Stimulated activated naive B cell treated with anti-CD40 and anti-IgM and Interleukin-4, amounts not matched to agents 10 μg/mL and 1 μg/mL and 100 μg/mL, for 72 hours (primary cell): ENCODE data around the gene SNTB2.
"Not testable (repeated sequence)": the region's sequence is repeated elsewhere in the genome, so short reads cannot be mapped to it uniquely, and the experiment has no call there.

Source experiments
- ATAC-seq, 2 donors: fragments of 150-1000 bp; cut with Tn5 transposase; replicated peaks; 2 replicates each; pipeline ENCODE4 v1.10.0; 2021; ENCODE audit warnings: moderate library complexity in 1 of 2
- DNase-seq: peaks from one replicate; pipeline ENCODE4 v3.0.0; 2021
- H3K27ac Mint-ChIP-seq: one replicate; pipeline ENCODE4 v1.8.0; 2022; ENCODE audit warnings: mild to moderate bottlenecking, mixed read lengths
- H3K27me3 Mint-ChIP-seq, 2 donors: one replicate each; pipeline ENCODE4 v1.8.0; 2022; ENCODE audit warnings: mixed read lengths in 2 of 2
- H3K36me3 Mint-ChIP-seq, 2 donors: one replicate each; pipeline ENCODE4 v1.8.0; 2022; ENCODE audit warnings: mixed read lengths in 2 of 2, mild to moderate bottlenecking in 1 of 2
- H3K4me1 Mint-ChIP-seq, 2 donors: one replicate each; pipeline ENCODE4 v1.8.0; 2022; ENCODE audit warnings: mixed read lengths in 2 of 2, mild to moderate bottlenecking in 1 of 2
- H3K4me3 Mint-ChIP-seq, 2 donors: one replicate each; pipeline ENCODE4 v1.8.0; 2022; ENCODE audit warnings: mild to moderate bottlenecking in 2 of 2, mixed read lengths in 2 of 2, moderate library complexity in 1 of 2
- H3K9me3 Mint-ChIP-seq, 2 donors: one replicate each; pipeline ENCODE4 v1.8.0; 2022; ENCODE audit warnings: mixed read lengths in 2 of 2, mild to moderate bottlenecking in 1 of 2

Gene SNTB2

DNA sequence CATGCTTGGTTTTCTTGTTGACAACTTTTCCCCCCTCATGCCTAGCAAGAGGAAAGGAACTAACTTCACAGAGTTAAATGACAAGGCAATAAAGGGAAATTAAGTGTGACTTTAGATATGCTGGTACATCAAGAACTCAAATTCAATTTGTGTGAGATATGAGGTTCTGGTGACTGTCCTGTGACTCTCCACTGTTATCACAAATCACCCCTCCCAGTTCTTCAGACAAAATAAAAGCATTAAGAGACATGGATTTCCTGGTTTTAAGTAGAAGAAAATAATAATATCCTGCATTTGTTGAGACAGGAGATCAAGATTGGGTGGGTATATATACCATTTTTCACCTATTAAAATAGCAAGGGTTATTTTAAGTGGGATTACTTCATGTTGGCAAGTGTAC lies 46.2 kb downstream of the SNTB2 start:
- Mint-ChIP-seq H3K27ac (no peak overlapping the region), H3K36me3 (no peaks in the 10 kb centered on the region), H3K9me3 (no peaks in the 10 kb centered on the region), H3K4me1 (no peaks in the 10 kb centered on the region), H3K4me3 (no peak overlapping the region), H3K27me3 (no peaks in the 10 kb centered on the region)
- ATAC-seq (no peak), DNase-seq (no peak)

DNA sequence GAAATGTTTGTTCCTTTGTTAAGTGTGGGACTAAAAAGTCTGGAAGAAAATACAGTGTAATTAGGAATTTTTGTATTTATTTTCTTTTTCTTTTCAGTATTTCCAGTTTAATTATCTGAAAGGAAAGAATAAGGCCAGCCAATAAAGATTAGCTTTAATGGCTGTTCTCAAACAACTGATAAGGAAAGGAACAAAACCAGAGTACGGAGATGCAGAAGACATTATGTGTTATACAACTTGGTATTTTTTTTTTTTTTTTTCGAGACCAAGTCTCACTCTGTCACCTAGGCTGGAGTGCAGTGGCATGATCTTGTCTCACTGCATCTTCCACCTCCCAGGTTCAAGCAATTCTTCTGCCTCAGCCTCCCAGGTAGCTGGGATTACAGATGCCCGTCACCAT lies 47.5 kb downstream of the SNTB2 start:
- Mint-ChIP-seq H3K9me3 (no peaks in the 10 kb centered on the region), H3K27me3 (no peaks in the 10 kb centered on the region), H3K27ac (no peak overlapping the region), H3K4me1 (no peaks in the 10 kb centered on the region), H3K36me3 (no peaks in the 10 kb centered on the region), H3K4me3 (no peak overlapping the region)
- no peak for DNase-seq
- ATAC-seq = no peak

DNA sequence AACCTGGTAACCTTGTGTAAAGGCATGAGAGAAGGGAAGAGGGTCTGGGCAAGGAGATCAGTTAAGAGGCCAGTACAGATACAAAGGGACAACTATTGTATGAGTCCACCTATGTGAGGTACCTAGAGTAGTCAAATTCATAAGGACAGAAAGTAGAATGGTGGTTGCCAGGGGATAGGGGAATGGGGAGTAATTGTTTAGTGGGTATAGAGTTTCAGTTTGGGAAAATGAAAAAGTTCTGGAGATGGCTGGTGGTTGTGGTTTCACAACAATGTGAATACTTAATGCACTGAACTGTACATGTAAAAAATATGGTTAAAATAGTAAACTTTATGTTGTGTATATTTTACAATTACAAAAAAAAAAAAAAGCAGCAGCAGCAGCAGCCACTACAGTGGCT lies 49.4 kb downstream of the SNTB2 start:
- no peaks in the 10 kb centered on the region for H3K4me1 Mint-ChIP-seq
- no peak overlapping the region for H3K27ac Mint-ChIP-seq
- no peak for DNase-seq
- ATAC-seq = no peak
- H3K36me3 Mint-ChIP-seq = no peaks in the 10 kb centered on the region
- H3K9me3 Mint-ChIP-seq = no peaks in the 10 kb centered on the region
- H3K27me3 Mint-ChIP-seq = no peaks in the 10 kb centered on the region
- no peak overlapping the region for H3K4me3 Mint-ChIP-seq

DNA sequence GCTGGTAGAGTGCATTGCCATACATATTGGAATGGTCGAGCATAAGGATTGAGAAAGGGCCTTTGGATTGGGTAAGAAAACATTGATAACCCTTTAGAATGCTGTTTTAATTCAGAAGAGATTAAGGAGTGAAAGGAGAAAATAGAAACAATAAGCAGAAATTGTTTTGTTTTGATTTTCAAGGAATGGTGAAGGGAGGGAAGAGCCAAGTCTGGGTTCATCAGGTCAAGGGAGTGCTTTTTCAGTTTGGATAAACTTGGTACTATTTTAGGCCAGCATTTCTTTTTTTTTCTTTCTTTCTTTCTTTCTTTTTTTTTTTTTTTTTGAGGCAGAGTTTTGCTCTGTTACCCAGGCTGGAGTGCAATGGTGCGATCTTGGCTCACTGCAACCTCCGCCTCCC lies 50.3 kb downstream of the SNTB2 start:
- no peak for ATAC-seq
- Mint-ChIP-seq H3K36me3 (no peaks in the 10 kb centered on the region), H3K27me3 (no peaks in the 10 kb centered on the region), H3K4me3 (no peak overlapping the region), H3K27ac (no peak overlapping the region), H3K9me3 (no peaks in the 10 kb centered on the region), H3K4me1 (no peaks in the 10 kb centered on the region)
- DNase-seq = no peak

DNA sequence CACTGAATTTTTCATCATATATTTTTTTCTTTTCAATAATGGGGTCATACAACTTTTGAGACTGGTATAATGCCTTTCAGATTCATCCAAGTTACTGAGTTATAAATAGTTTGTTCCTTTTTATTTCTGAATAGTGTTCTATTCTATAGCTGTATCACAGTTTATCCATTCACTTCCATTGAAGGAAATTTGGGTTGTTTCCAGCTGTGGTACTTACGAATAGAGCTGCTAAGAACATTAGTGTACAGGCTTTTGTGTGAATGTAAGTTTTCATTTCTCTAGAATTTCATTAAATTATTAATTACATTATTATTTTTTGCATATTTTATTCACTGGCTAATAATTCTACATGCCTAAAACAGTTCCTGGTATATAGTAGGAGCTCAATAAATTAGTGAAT lies 52.9 kb downstream of the SNTB2 start:
- no peaks in the 10 kb centered on the region for H3K36me3 Mint-ChIP-seq
- DNase-seq = no peak
- no peaks in the 10 kb centered on the region for H3K4me1 Mint-ChIP-seq
- H3K27ac Mint-ChIP-seq = no peak overlapping the region
- ATAC-seq = no peak
- no peaks in the 10 kb centered on the region for H3K9me3 Mint-ChIP-seq
- no peak overlapping the region for H3K4me3 Mint-ChIP-seq
- no peaks in the 10 kb centered on the region for H3K27me3 Mint-ChIP-seq

DNA sequence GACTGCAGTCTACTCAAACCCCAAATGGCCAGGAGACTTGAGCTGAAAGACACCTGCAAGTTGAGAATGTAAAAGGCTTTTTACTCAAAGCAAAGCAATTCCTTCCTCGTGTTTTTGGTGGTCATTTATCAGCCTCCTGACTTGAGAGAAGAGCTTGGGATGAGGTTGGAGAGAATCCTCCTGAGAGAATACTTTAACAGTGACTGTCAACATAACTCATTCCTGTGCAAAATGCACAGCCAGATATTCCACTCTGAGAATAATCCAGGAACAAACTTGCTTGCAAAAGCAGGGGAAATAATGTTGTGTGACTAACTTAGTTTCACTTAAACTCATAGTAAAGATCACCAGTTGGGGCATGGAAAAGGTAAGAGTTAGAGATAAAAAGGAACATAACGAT lies 53.4 kb downstream of the SNTB2 start:
- ATAC-seq (no peak), DNase-seq (no peak)
- Mint-ChIP-seq H3K4me3 (no peak overlapping the region), H3K4me1 (no peaks in the 10 kb centered on the region), H3K27ac (no peak overlapping the region), H3K9me3 (no peaks in the 10 kb centered on the region), H3K27me3 (no peaks in the 10 kb centered on the region), H3K36me3 (no peaks in the 10 kb centered on the region)

DNA sequence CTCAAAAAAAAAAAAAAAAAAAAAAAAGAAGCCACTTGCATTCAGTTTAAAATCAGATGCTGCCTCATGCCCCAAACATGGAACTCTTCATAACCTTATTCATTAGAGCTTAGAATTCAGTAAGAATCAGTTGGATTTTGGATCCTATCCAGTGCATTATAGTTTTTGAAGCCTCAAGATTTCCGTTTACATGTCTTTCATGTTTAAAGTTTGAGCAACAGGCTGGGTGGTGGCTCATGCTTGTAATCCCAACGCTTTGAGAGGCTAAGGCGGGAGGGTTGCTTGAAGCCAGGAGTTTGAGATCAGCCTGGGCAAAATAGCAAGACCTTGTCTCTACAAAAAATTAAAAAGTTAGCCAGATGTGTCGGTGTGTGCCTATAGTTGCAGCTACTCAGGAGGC lies 55.0 kb downstream of the SNTB2 start:
- ATAC-seq (no peak), DNase-seq (no peak)
- Mint-ChIP-seq H3K4me1 (no peaks in the 10 kb centered on the region), H3K36me3 (peaks cover 2 to 5% of the 10 kb centered on the region in 2 donors), H3K27ac (no peak overlapping the region), H3K4me3 (no peak overlapping the region), H3K27me3 (no peaks in the 10 kb centered on the region), H3K9me3 (no peaks in the 10 kb centered on the region)

DNA sequence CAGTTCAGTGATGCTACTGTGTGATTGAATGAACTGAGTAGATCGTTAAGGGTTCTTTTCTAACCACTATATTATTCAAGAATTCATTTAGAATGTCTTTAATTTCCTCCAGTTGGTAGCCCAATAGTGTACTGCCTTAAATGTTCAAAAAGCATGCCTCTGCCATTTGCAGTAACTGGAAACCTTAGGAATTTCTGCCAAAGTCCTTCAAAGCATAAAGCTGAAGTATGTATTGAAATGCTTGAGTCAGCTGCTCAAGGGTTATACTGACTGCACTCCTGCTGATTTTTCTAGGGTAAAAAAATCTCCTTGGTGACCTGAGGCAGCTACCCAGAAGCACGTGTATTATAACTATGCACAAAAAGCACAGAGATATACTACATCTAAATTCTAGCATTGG lies 56.5 kb downstream of the SNTB2 start:
- no peak for ATAC-seq
- DNase-seq = no peak
- H3K4me3 Mint-ChIP-seq = no peak overlapping the region
- no peak overlapping the region for H3K27ac Mint-ChIP-seq
- no peaks in the 10 kb centered on the region for H3K4me1 Mint-ChIP-seq
- no peaks in the 10 kb centered on the region for H3K27me3 Mint-ChIP-seq
- no peaks in the 10 kb centered on the region for H3K9me3 Mint-ChIP-seq
- H3K36me3 Mint-ChIP-seq = peaks cover 2 to 5% of the 10 kb centered on the region in 2 donors

DNA sequence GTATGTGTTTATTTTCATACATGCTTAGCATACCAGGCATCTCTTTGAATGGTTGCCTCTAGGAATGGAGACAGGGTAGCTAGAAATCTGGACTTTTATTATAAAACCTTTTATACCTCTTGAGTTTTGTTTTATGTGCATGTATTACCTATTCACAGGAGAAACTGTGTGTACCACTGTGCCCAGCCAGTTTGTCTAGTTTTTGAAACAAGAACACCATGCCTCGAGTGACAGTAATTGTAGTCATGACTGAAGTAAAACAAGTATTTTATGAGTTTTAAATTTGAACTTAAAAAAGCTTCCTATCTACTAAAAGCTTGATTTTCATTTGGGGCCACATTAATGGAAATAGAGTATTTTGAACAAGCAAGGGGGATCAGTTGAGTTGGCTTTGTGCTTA lies 57.4 kb downstream of the SNTB2 start:
- H3K27me3 Mint-ChIP-seq = no peaks in the 10 kb centered on the region
- no peaks in the 10 kb centered on the region for H3K4me1 Mint-ChIP-seq
- peaks cover 2 to 5% of the 10 kb centered on the region in 2 donors for H3K36me3 Mint-ChIP-seq
- H3K4me3 Mint-ChIP-seq = no peak overlapping the region
- DNase-seq (no peak), ATAC-seq (no peak)
- no peaks in the 10 kb centered on the region for H3K9me3 Mint-ChIP-seq
- no peak overlapping the region for H3K27ac Mint-ChIP-seq

DNA sequence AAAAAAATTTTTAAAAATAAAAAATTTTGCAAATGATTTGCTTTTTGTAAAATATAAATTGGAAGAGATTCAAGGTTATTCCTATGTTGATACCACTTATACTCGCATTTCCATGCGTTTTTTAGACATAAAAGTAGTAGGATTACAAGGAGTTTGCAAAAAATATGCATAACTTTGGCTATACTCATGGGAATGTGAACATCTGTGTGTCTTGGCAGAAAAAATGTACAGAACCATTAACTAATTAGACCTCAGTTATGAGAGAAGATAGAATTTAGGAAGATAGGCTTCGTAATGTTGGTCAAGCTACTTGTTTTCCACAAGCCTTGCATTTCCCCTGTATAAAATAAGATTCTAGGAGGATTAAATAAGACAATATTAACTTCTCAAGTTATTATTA lies 63.1 kb downstream of the SNTB2 start:
- Mint-ChIP-seq H3K9me3 (no peaks in the 10 kb centered on the region), H3K27ac (no peak overlapping the region), H3K4me1 (no peaks in the 10 kb centered on the region), H3K36me3 (peaks cover 2 to 5% of the 10 kb centered on the region in 2 donors), H3K4me3 (no peak overlapping the region), H3K27me3 (no peaks in the 10 kb centered on the region)
- DNase-seq (no peak), ATAC-seq (no peak)

DNA sequence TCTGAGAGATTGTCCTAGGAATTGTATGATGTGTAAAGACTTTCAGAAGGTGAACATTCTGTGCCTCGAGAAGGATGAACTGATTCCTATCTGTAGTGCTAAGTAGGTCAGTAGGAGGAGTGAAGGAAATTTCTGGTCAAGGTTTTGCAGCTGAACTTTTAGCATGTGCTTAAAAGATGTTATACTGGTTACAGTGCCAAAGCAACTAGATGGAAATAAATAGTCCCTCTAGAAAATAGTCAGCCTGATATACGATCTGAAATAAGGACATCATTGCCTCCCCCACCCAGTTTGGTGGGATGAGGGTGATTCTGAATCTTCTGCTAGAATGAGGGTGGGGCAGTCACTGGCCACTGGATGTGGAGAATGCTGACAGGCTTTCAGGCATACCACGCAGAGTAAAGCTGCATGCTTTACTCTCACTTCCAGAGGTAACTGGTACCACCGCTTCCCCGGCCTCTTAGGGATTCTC lies 66.9 kb downstream of the SNTB2 start:
- H3K9me3 Mint-ChIP-seq = no peaks in the 10 kb centered on the region
- no peak overlapping the region for H3K4me3 Mint-ChIP-seq
- H3K27ac Mint-ChIP-seq = no peak overlapping the region
- ATAC-seq = no peak
- no peak for DNase-seq
- H3K27me3 Mint-ChIP-seq = no peaks in the 10 kb centered on the region
- no peaks in the 10 kb centered on the region for H3K36me3 Mint-ChIP-seq
- peaks cover 0 to 4% of the 10 kb centered on the region in 2 donors for H3K4me1 Mint-ChIP-seq

DNA sequence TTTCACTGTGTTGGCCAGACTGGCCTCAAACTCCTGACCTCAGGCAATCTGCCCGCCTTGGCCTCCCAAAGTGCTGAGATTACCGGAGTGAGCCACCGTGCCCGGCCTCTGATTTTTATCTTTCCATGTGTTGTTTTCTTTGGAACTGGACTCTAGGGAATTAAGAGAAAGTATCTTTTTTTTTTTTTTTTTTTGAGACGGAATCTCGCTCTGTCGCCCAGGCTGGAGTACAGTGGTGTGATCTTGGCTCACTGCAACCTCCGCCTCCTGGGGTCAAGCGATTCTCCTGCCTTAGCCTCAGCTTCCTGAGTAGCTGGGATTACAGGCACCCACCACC lies 72.4 kb downstream of the SNTB2 start:
- not testable (repeated sequence) for H3K27me3 Mint-ChIP-seq, DNase-seq, H3K4me1 Mint-ChIP-seq, ATAC-seq, H3K9me3 Mint-ChIP-seq, H3K4me3 Mint-ChIP-seq, H3K36me3 Mint-ChIP-seq, H3K27ac Mint-ChIP-seq

DNA sequence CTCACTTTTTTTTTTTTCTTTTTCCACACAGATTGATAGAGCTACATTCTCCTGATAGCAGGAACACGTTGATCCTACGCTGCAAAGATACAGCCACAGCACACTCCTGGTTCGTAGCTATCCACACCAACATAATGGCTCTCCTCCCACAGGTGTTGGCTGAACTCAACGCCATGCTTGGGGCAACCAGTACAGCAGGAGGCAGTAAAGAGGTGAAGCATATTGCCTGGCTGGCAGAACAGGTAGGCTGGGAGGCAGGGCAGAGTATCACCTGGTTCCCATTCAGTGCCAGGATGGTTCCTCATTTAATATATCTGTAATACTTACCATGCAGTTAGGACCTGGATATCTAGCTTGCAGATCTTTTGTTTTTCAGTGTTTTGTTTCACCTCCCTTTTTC lies 73.1 kb downstream of the SNTB2 start:
- no peaks in the 10 kb centered on the region for H3K27me3 Mint-ChIP-seq
- no peak for DNase-seq

DNA sequence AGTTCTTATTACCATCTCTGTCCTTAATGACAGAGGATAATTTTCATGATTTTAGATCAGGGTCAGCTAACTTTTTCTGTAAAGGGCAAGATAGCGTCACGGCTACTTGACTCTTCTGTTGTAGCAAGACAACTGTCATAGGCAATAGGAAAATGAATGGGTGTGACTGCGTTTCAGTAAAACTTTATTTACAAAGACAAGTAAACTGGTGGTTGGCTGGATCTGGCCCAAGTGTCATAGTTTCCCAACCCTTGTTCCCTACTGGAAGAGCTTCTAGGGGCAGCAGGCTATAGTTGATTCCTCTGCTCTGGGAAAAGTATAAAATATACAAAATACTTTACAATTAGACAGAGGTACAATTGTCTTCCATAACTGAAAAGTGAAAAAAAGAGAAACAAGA lies 73.5 kb downstream of the SNTB2 start:
- Mint-ChIP-seq H3K27ac (no peak overlapping the region), H3K36me3 (peaks cover 9 to 13% of the 10 kb centered on the region in 2 donors), H3K27me3 (no peaks in the 10 kb centered on the region), H3K9me3 (no peaks in the 10 kb centered on the region), H3K4me3 (no peak overlapping the region), H3K4me1 (peaks cover 2 to 9% of the 10 kb centered on the region in 2 donors)
- DNase-seq (no peak), ATAC-seq (no peak)

More for the DNA sequence above, 73.1 kb downstream of the SNTB2 start:
- no peak for ATAC-seq
- H3K9me3 Mint-ChIP-seq = no peaks in the 10 kb centered on the region
- peaks cover 2 to 9% of the 10 kb centered on the region in 2 donors for H3K4me1 Mint-ChIP-seq
- H3K4me3 Mint-ChIP-seq = no peak overlapping the region
- H3K27ac Mint-ChIP-seq = no peak overlapping the region
- peaks cover 9 to 13% of the 10 kb centered on the region in 2 donors for H3K36me3 Mint-ChIP-seq

DNA sequence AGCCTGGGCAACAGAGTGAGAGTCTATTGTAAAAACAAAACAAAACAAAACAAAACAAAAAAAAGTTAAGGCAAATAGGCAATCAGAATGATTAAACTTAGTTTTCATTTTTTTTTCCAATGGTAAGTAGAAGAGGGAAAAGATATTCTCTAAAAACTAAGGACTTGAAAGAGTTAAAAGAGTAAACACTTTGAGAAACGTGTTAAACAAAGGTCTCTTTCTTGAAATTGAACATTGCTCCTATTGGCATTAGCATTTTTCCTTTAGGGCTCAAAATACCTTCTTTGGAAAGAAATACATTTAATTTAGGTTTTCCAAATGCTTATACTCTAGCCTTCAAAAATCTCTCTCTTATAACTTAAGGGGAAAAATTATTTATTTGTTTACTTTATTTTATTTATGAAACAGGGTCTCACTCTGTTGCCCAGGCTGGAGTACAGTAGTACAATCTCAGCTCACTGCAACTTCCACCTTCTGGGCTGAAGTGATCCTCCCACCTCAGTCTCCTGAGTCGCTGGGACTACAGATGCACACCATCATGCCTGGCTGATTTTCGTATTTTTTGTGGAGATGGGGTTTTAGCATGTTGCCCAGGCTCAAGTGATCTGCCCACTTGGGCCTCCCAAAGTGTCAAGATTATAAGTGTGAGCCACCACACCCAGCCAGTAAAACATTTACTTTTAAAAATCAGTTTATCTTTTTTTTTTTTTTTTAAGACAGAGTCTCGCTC lies 79.5 kb downstream of the SNTB2 start:
- no peak for DNase-seq
- H3K4me1 Mint-ChIP-seq = no peaks in the 10 kb centered on the region
- H3K27ac Mint-ChIP-seq = no peak overlapping the region
- H3K9me3 Mint-ChIP-seq = no peaks in the 10 kb centered on the region
- H3K36me3 Mint-ChIP-seq = peaks cover 6% of the 10 kb centered on the region in 2 donors
- no peak overlapping the region for H3K4me3 Mint-ChIP-seq
- ATAC-seq = no peak
- no peaks in the 10 kb centered on the region for H3K27me3 Mint-ChIP-seq

DNA sequence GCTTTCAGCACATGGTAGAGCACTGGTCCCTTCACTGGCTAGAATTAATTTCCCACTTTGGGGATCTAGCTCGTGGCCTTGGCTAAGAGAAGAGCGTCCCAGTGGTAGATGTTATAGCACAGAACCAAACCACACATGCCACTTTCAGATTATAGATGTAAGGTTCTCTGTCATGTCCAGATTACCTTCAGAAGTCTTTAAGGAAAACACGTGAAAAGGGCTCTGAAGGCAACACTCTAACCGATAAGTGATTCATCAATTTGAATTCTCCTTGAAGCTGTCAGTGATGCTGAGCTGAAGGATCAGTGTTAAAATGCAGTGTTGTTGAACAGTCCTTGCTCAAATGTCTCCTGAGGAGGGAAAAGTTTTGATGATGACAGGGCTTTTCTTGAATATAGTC lies 80.7 kb downstream of the SNTB2 start:
- H3K36me3 Mint-ChIP-seq = peaks cover 3 to 9% of the 10 kb centered on the region in 2 donors
- no peaks in the 10 kb centered on the region for H3K27me3 Mint-ChIP-seq
- H3K27ac Mint-ChIP-seq = no peak overlapping the region
- ATAC-seq = no peak
- no peaks in the 10 kb centered on the region for H3K4me1 Mint-ChIP-seq
- DNase-seq = no peak
- H3K4me3 Mint-ChIP-seq = no peak overlapping the region
- no peaks in the 10 kb centered on the region for H3K9me3 Mint-ChIP-seq
